ENCODE data around the gene STK32B.

DNA sequence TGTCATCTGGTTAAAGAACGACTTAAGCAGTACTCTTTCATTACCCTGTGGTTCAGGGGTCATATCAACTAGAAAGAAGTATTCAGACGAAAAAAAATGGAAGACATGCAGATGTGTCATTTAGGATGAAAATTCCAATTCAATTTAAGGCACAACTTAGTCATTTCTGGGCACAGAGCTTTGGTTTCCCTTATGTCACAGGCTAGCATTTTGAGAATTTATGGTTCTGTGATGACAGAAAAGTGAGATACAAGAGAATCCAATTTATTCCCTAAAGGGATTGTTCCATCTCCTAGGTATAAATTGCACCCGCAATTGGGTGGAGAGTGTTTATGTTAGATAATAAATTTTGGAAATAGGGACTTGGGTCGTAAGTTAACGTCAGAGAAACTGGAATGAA lies 306.6 kb downstream of the STK32B start:
- TF ChIP-seq, protein P1, sequence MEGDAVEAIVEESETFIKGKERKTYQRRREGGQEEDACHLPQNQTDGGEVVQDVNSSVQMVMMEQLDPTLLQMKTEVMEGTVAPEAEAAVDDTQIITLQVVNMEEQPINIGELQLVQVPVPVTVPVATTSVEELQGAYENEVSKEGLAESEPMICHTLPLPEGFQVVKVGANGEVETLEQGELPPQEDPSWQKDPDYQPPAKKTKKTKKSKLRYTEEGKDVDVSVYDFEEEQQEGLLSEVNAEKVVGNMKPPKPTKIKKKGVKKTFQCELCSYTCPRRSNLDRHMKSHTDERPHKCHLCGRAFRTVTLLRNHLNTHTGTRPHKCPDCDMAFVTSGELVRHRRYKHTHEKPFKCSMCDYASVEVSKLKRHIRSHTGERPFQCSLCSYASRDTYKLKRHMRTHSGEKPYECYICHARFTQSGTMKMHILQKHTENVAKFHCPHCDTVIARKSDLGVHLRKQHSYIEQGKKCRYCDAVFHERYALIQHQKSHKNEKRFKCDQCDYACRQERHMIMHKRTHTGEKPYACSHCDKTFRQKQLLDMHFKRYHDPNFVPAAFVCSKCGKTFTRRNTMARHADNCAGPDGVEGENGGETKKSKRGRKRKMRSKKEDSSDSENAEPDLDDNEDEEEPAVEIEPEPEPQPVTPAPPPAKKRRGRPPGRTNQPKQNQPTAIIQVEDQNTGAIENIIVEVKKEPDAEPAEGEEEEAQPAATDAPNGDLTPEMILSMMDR (conservative IDR thresholded peaks at IDR 0.05; ENCODE audit: low read length) = no peak
- no peak for TF ChIP-seq EZH2phosphoT487 (IDR thresholded peaks at IDR 0.05; ENCODE audit: borderline replicate concordance)

Data from Loucy (cell line).